ENCODE results near the gene CNBP.
"Not testable (repeated sequence)": the region's sequence is repeated elsewhere in the genome, so short reads cannot be mapped to it uniquely, and the experiment has no call there.

Gene CNBP

GRCh38 chr3:129184784-129185542, 1.3 kb upstream of the CNBP start:
- not testable (repeated sequence) for DNase-seq

GRCh38 chr3:129184396-129184657, 631 bp upstream of the CNBP start:
- DNase-seq = peak; percentile 73

GRCh38 chr3:129182390-129183185, 1.1 kb downstream of the CNBP start:
- DNase-seq = no peak

GRCh38 chr3:129181819-129182218, 1.9 kb downstream of the CNBP start:
- no peak for DNase-seq

- DNase-seq = no peak
These were observed 3.2 kb downstream of the CNBP start for GRCh38 chr3:129180461-129180860.

GRCh38 chr3:129176051-129176450, 7.6 kb downstream of the CNBP start:
- DNase-seq = no peak

- no peak for DNase-seq
These were observed 10.0 kb downstream of the CNBP start for GRCh38 chr3:129173725-129174124.

- DNase-seq = no peak
These were observed 10.5 kb downstream of the CNBP start for GRCh38 chr3:129173206-129173605.

GRCh38 chr3:129166579-129167332, 16.9 kb downstream of the CNBP start:
- no peak for DNase-seq

GRCh38 chr3:129165594-129165993, 18.1 kb downstream of the CNBP start:
- DNase-seq = not testable (repeated sequence)

- DNase-seq = no peak
These were observed 19.2 kb downstream of the CNBP start for GRCh38 chr3:129164500-129164899.

- no peak for DNase-seq
These were observed 20.7 kb downstream of the CNBP start for GRCh38 chr3:129162729-129163579.

- peak; percentile 71 for DNase-seq
These were observed 21.8 kb downstream of the CNBP start for GRCh38 chr3:129161860-129162271.

GRCh38 chr3:129160891-129161859, 22.5 kb downstream of the CNBP start, which contains the start of gene ISY1:
Gene ISY1 (minus strand): TSS chr3:129161063. CDS start chr3:129160975, 88 bp downstream.
- DNase-seq = peak; percentile 91

GRCh38 chr3:129144786-129145185, 38.9 kb downstream of the CNBP start:
- peak; percentile 22 for DNase-seq

- not testable (repeated sequence) for DNase-seq
These were observed 42.7 kb downstream of the CNBP start for GRCh38 chr3:129141011-129141410.

GRCh38 chr3:129139911-129140310, 43.8 kb downstream of the CNBP start:
- no peak for DNase-seq

GRCh38 chr3:129136275-129136674, 47.4 kb downstream of the CNBP start:
- DNase-seq = not testable (repeated sequence)

GRCh38 chr3:129132097-129132866, 51.4 kb downstream of the CNBP start:
- DNase-seq = no peak

- no peak for DNase-seq
These were observed 52.1 kb downstream of the CNBP start for GRCh38 chr3:129131465-129132088.
